GM12878 (cell line): ENCODE measurements around the gene KIRREL2. TPM values are rescaled to one million over a fixed set of nuclear protein-coding genes. Genes with fewer than 3 reads are reported as not detected.
"Not testable (repeated sequence)": the region's sequence is repeated elsewhere in the genome, so short reads cannot be mapped to it uniquely, and the experiment has no call there.

Experiments
- ATAC-seq: fragments of 200-7000 bp; cut with Tn5 transposase; 3 replicates; pipeline ENCODE4 v1.9.1; 2020; ENCODE audit warnings: mild to moderate bottlenecking, moderate library complexity
- BruUV-seq: library from RNA; stranded (reverse); fragments of 400-500 nt; replicated peaks from 2 replicates; lab custom pipeline; 2021; lab: Mats Ljungman, UMichigan
- CTCF ChIA-PET: fragments of 300-600 bp; sonication (Branson Sonifier 250); formaldehyde crosslinking; extraction: SDS; loops from one replicate; lab custom pipeline; 2021; ENCODE audit warnings: inconsistent platforms; lab: Yijun Ruan, JAX
- POLR2A ChIA-PET: fragments of 350-600 bp; formaldehyde crosslinking; extraction: SDS; loops from one replicate; lab custom pipeline; 2021; ENCODE audit warnings: inconsistent platforms; lab: Charles Lee
- RAD21 ChIA-PET: fragments of 300-600 bp; sonication (Branson Sonifier 250); formaldehyde crosslinking; loops from one replicate; lab custom pipeline; 2023; ENCODE audit warnings: antibody characterized with exemption; ENCODE audit not compliant: unreplicated experiment; lab: Charles Lee
- SMC1A ChIA-PET: fragments of 300-600 bp; sonication (Branson Sonifier 250); formaldehyde crosslinking; loops from one replicate; lab custom pipeline; 2023; ENCODE audit not compliant: unreplicated experiment, uncharacterized antibody; lab: Charles Lee
- DNase-seq: peaks from one replicate; pipeline ENCODE4 v3.0.0-alpha.2; 2011; ENCODE audit warnings: low read depth, low spot score
- FAIRE-seq: peaks from 3 replicates; lab custom pipeline; 2011; peaks lifted over from hg19 to GRCh38; lab: Jason Lieb, UNC
- H2AFZ ChIP-seq: 2 replicates; pipeline ENCODE4 v1.6.0; 2011; ENCODE audit warnings: low read depth, low read length, control low read depth; ENCODE audit not compliant: control insufficient read depth
- H3K27ac ChIP-seq: 2 replicates; pipeline ENCODE4 v1.5.1; 2011; ENCODE audit warnings: control low read depth; ENCODE audit not compliant: control insufficient read depth, insufficient read depth
- H3K27me3 ChIP-seq, 2 experiments: replicated peaks in 1 of 2; 2 replicates each; pipeline versions ENCODE4 v1.6.0 to v1.6.1; 2011; ENCODE audit warnings: low read length in 1 of 2; ENCODE audit not compliant: control insufficient read depth in 2 of 2, insufficient read depth in 2 of 2
- H3K36me3 ChIP-seq, 2 experiments: 2 replicates each; pipeline ENCODE4 v1.5.1; 2011; ENCODE audit warnings: low read length in 1 of 2; ENCODE audit not compliant: control insufficient read depth in 2 of 2, insufficient read depth in 2 of 2
- H3K4me1 ChIP-seq: 2 replicates; pipeline ENCODE4 v1.6.1; 2011; ENCODE audit warnings: mild to moderate bottlenecking, low read length, moderate library complexity, mixed read lengths; ENCODE audit not compliant: control insufficient read depth, insufficient read depth
- H3K4me2 ChIP-seq: 2 replicates; pipeline ENCODE4 v1.6.0; 2011; ENCODE audit warnings: control low read depth; ENCODE audit not compliant: control insufficient read depth, insufficient read depth
- H3K4me3 ChIP-seq: fragments of 200-600 bp; sonication (generic); 2 replicates; pipeline ENCODE4 v1.5.1; 2016
- H3K79me2 ChIP-seq: 2 replicates; pipeline ENCODE4 v1.6.0; 2011; ENCODE audit warnings: low read length; ENCODE audit not compliant: control insufficient read depth, insufficient read depth
- H3K9ac ChIP-seq: 2 replicates; pipeline ENCODE4 v1.8.0; 2011; ENCODE audit warnings: low read length, control low read depth, mixed read lengths; ENCODE audit not compliant: control insufficient read depth, insufficient read depth
- H3K9me3 ChIP-seq: replicated peaks from 3 replicates; pipeline ENCODE4 v1.5.1; 2011; ENCODE audit warnings: mild to moderate bottlenecking, low read length; ENCODE audit not compliant: control insufficient read depth, insufficient read depth
- H4K20me1 ChIP-seq: 2 replicates; pipeline ENCODE4 v1.6.0; 2011; ENCODE audit not compliant: control insufficient read depth, insufficient read depth
- ASH2L ChIP-seq: fragments of 300-600, 200-600 bp; sonication (generic); IDR thresholded peaks from 2 replicates; pipeline ENCODE4 v1.6.1; 2017; ENCODE audit warnings: low read depth, mild to moderate bottlenecking, borderline replicate concordance
- BMI1 ChIP-seq: fragments of 450-650 bp; IDR thresholded peaks from 2 replicates; pipeline ENCODE4 v1.6.1; 2016; ENCODE audit warnings: mild to moderate bottlenecking, moderate library complexity, borderline replicate concordance
- BRCA1 ChIP-seq: IDR thresholded peaks from 2 replicates; pipeline ENCODE4 v1.6.1; 2011; ENCODE audit warnings: low read depth, low read length, improper control_type of control experiment
- CHD4 ChIP-seq: fragments of 200-600 bp; sonication (generic); IDR thresholded peaks from 2 replicates; pipeline ENCODE4 v1.6.1; 2016; ENCODE audit warnings: mild to moderate bottlenecking
- FOS ChIP-seq: IDR thresholded peaks from 3 replicates; pipeline ENCODE4 v1.6.1; 2011; ENCODE audit warnings: borderline replicate concordance; ENCODE audit not compliant: insufficient read length; ENCODE audit errors: extremely low read depth
- HDAC2 ChIP-seq: fragments of 200-600 bp; sonication (generic); IDR thresholded peaks from 2 replicates; pipeline ENCODE4 v1.6.1; 2017
- KLF5 ChIP-seq: fragments of 450-650 bp; IDR thresholded peaks from 2 replicates; pipeline ENCODE4 v1.6.1; 2014; ENCODE audit warnings: mild to moderate bottlenecking; ENCODE audit not compliant: partially characterized antibody
- MEF2A ChIP-seq: IDR thresholded peaks from 2 replicates; pipeline ENCODE4 v1.6.1; 2011; ENCODE audit warnings: low read depth, mild to moderate bottlenecking, low read length, moderate library complexity; ENCODE audit not compliant: insufficient read depth
- NFYB ChIP-seq: IDR thresholded peaks from 2 replicates; pipeline ENCODE4 v1.6.1; 2011; ENCODE audit warnings: low read depth, mild to moderate bottlenecking, low read length, improper control_type of control experiment, moderate library complexity; ENCODE audit not compliant: insufficient read depth
- RAD51 ChIP-seq: fragments of 450-650 bp; IDR thresholded peaks from 2 replicates; pipeline ENCODE4 v1.6.1; 2016; ENCODE audit warnings: moderate library complexity, mild to moderate bottlenecking, inconsistent platforms
- SMAD1 ChIP-seq: fragments of 450-650 bp; IDR thresholded peaks from 2 replicates; pipeline ENCODE4 v1.6.1; 2018; ENCODE audit warnings: mild to moderate bottlenecking, low read depth; ENCODE audit not compliant: partially characterized antibody
- ZNF622 ChIP-seq: fragments of 450-650 bp; IDR thresholded peaks from 2 replicates; pipeline ENCODE4 v1.6.1; 2017; ENCODE audit warnings: mild to moderate bottlenecking, inconsistent platforms
- ZNF687 ChIP-seq: fragments of 450-650 bp; IDR thresholded peaks from 2 replicates; pipeline ENCODE4 v1.6.1; 2017; ENCODE audit warnings: mild to moderate bottlenecking, moderate library complexity
- WGBS: methylation state at CpG from one replicate; pipeline ENCODE4 v1.1.6; 2016; ENCODE audit warnings: low lambda C conversion rate; ENCODE audit not compliant: insufficient replicate concordance, insufficient coverage; ENCODE audit errors: missing lambda C conversion rate; 5-methylcytosine and 5-hydroxymethylcytosine counted together
- in situ Hi-C: fragments of 300-500 bp; cut with MboI; formaldehyde crosslinking; loops from 9 replicates; pipeline ENCODE4 v1.14.3; 2018; ENCODE audit warnings: mixed read lengths
- intact Hi-C: fragments of 100-400 bp; cut with micrococcal nuclease; formaldehyde crosslinking; loops from one replicate; pipeline ENCODE4 v1.14.2; 2022; ENCODE audit not compliant: unreplicated experiment
- polyA plus RNA-seq, 11 experiments: library from polyadenylated mRNA; depleted of rRNA in 4 of 11; unstranded in 6 of 11; stranded (reverse) in 5 of 11; fragments of >200 nt; fragmentation: Nextera tagmentation in 4 of 11; fragmentation: Illumina TruSeq in 1 of 11; extraction: Ambion mirVana in 4 of 11; extraction: Trizol in 1 of 11; gene quantifications; 1 replicate in 1 of 11; 2 replicates in 10 of 11; pipeline versions ENCODE4 v1.2.1 to v1.2.3, GENCODE V29; 2011 to 2016; ENCODE audit warnings: inconsistent platforms in 2 of 11, missing spikeins in 2 of 11, low read depth in 1 of 11
- total RNA-seq, 4 experiments: library from RNA; depleted of rRNA in 3 of 4; stranded (reverse); fragments of >200 nt in 3 of 4; fragmentation: Illumina TruSeq in 1 of 4; extraction: Trizol in 1 of 4; gene quantifications; 2 replicates each; pipeline versions ENCODE4 v1.2.1 to v1.2.3, GENCODE V29; 2013 to 2021

Gene KIRREL2
- total and polyA plus RNA-seq, 10 of the 15 experiments (the other 5 are each of a cell fraction or from before 2014, with no cell fraction given) = 0.03 to 0.06 TPM; not detected in 8

GRCh38 chr19:35833972-35834371 lies 22.7 kb upstream of the KIRREL2 start (continued):
- TF ChIP-seq KLF5 (no peak), HDAC2 (no peak), FOS (no peak)
- TF ChIP-seq, all 136 proteins: peak for 0

GRCh38 chr19:35836096-35836495 lies 20.6 kb upstream of the KIRREL2 start:
- in situ Hi-C loops, BruUV-seq, POLR2A ChIA-PET, SMC1A ChIA-PET, FAIRE-seq, H3K36me3 ChIP-seq, H3K9ac ChIP-seq, H2AFZ ChIP-seq, intact Hi-C loops, H3K27ac ChIP-seq, H3K4me3 ChIP-seq, DNase-seq, H3K4me1 ChIP-seq, H3K79me2 ChIP-seq, H3K9me3 ChIP-seq, H3K4me2 ChIP-seq, H4K20me1 ChIP-seq, RAD21 ChIA-PET, ATAC-seq, H3K27me3 ChIP-seq: not testable (repeated sequence)
- CTCF ChIA-PET = interaction anchor here (1.4 kb wide), 1 partner anchor 10 kb away, joined by 4 read pairs; no protein-coding TSS in a partner anchor
- WGBS = 9% methylated on average over 11 of the region's 11 CpGs

- WGBS = 43% methylated on average over 13 of the region's 13 CpGs
- Histone ChIP-seq H3K79me2 (no peaks in the 10 kb centered on the region), H3K4me3 (no peak overlapping the region), H3K27ac (no peak overlapping the region), H2AFZ (no peak overlapping the region), H3K9ac (no peak overlapping the region), H3K4me2 (no peak overlapping the region), H4K20me1 (no peaks in the 10 kb centered on the region), H3K27me3 (peaks cover 3 to 5% of the 10 kb centered on the region in 2 experiments; a peak in 3 of 4 replicates), H3K4me1 (no peaks in the 10 kb centered on the region), H3K9me3 (no peaks in the 10 kb centered on the region; the same call in 2 of the 3 replicates), H3K36me3 (no peaks in the 10 kb centered on the region)
- FAIRE-seq (no peak), DNase-seq (no peak), ATAC-seq (no peak)
- CTCF ChIA-PET = no interaction called here
- no TSS peak for BruUV-seq
- in situ Hi-C loops (no loop called here), intact Hi-C loops (no loop called here)
- RAD21 ChIA-PET = no interaction called here
- SMC1A ChIA-PET = no interaction called here
- POLR2A ChIA-PET = no interaction called here
- no peak for TF ChIP-seq MEF2A
- no peak for TF ChIP-seq ASH2L
- TF ChIP-seq ZNF687 = no peak
- no peak for TF ChIP-seq BMI1
- TF ChIP-seq CHD4 = no peak
- no peak for TF ChIP-seq NFYB
- TF ChIP-seq SMAD1 = no peak
- TF ChIP-seq BRCA1 = no peak
- no peak for TF ChIP-seq RAD51
- TF ChIP-seq ZNF622 = no peak
These were observed 14.6 kb upstream of the KIRREL2 start for GRCh38 chr19:35841961-35842595.
